Fibroblast of upper back skin (primary cell): ENCODE data around the gene TCHP.
"Not testable (repeated sequence)": the region's sequence is repeated elsewhere in the genome, so short reads cannot be mapped to it uniquely, and the experiment has no call there.

Experiments used
- DNase-seq: peaks from one replicate; pipeline ENCODE4 v3.0.0-alpha.2; 2013

TCHP gene

GRCh38 chr12:109879351-109880042, 20.6 kb upstream of the TCHP start:
- no peak for DNase-seq

- DNase-seq = peak; percentile 75
Measured at GRCh38 chr12:109880043-109880931, 19.8 kb upstream of the TCHP start, which contains the start of gene GLTP. GLTP (minus strand) TSS chr12:109880541; CDS start chr12:109880374, 167 bp downstream.

GRCh38 chr12:109880938-109881337, 19.1 kb upstream of the TCHP start:
- DNase-seq = no peak

GRCh38 chr12:109881752-109882151, 18.3 kb upstream of the TCHP start:
- DNase-seq = no peak

- no peak for DNase-seq
Measured at GRCh38 chr12:109883461-109883860, 16.6 kb upstream of the TCHP start.

GRCh38 chr12:109885616-109886015, 14.5 kb upstream of the TCHP start:
- DNase-seq = no peak

- DNase-seq = peak; percentile 93
Measured at GRCh38 chr12:109888179-109889020, 11.7 kb upstream of the TCHP start.

GRCh38 chr12:109890620-109891170, 9.4 kb upstream of the TCHP start:
- no peak for DNase-seq

- not testable (repeated sequence) for DNase-seq
Measured at GRCh38 chr12:109891731-109892130, 8.3 kb upstream of the TCHP start.

GRCh38 chr12:109892165-109892715, 7.8 kb upstream of the TCHP start:
- no peak for DNase-seq

GRCh38 chr12:109892748-109893147, 7.3 kb upstream of the TCHP start:
- DNase-seq = no peak

GRCh38 chr12:109893261-109893995, 6.6 kb upstream of the TCHP start:
- DNase-seq = no peak

GRCh38 chr12:109894939-109895338, 5.1 kb upstream of the TCHP start:
- no peak for DNase-seq

GRCh38 chr12:109896188-109896587, 3.9 kb upstream of the TCHP start:
- no peak for DNase-seq

GRCh38 chr12:109897029-109897428, 3.0 kb upstream of the TCHP start:
- DNase-seq = no peak

GRCh38 chr12:109899345-109899744, 729 bp upstream of the TCHP start:
- DNase-seq = not testable (repeated sequence)

GRCh38 chr12:109900752-109901580, 892 bp downstream of the TCHP start:
- no peak for DNase-seq

- DNase-seq = no peak
Measured at GRCh38 chr12:109902891-109903418, 2.9 kb downstream of the TCHP start.

- DNase-seq = no peak
Measured at GRCh38 chr12:109905301-109905700, 5.2 kb downstream of the TCHP start.

GRCh38 chr12:109910254-109910968, 10.3 kb downstream of the TCHP start:
- DNase-seq = no peak
